Lower leg skin (tissue), 4 donors: ENCODE measurements around the gene MYO7A. TPM values are rescaled to one million over a fixed set of nuclear protein-coding genes. Genes with fewer than 3 reads are reported as not detected.

Experiments
- DNase-seq, 2 donors: peaks; one replicate each; pipeline ENCODE4 v3.0.0-alpha.2; 2019; ENCODE audit warnings: low spot score in 2 of 2
- H3K4me3 ChIP-seq: fragments of 200-600 bp; sonication (generic); 2 replicates; pipeline ENCODE4 v1.5.1; 2017; ENCODE audit warnings: mild to moderate bottlenecking, low read depth; ENCODE audit not compliant: poor library complexity, severe bottlenecking
- CTCF ChIP-seq, 3 donors: fragments of 450-650 bp; IDR thresholded peaks; one replicate each; pipeline ENCODE4 v1.5.1; 2016; ENCODE audit warnings: antibody characterized with exemption in 3 of 3, mild to moderate bottlenecking in 3 of 3, moderate library complexity in 2 of 3
- POLR2A ChIP-seq, 2 donors: fragments of 450-650 bp; IDR thresholded peaks; one replicate each; pipeline ENCODE4 v1.6.1; 2016 to 2017; ENCODE audit warnings: antibody characterized with exemption in 2 of 2, mild to moderate bottlenecking in 1 of 2, moderate library complexity in 1 of 2
- WGBS, 2 donors: methylation state at CpG; one replicate each; pipeline ENCODE4 v1.1.5; 2018; 5-methylcytosine and 5-hydroxymethylcytosine counted together
- intact Hi-C: fragments of 100-400 bp; cut with DNase I; formaldehyde crosslinking; loops from one replicate; pipeline ENCODE4 v1.15.0; 2023; ENCODE audit warnings: low total_unique reads
- total RNA-seq, 4 donors: library from RNA; depleted of rRNA; stranded (reverse); fragments of >200 nt; gene quantifications; one replicate each; pipeline ENCODE4 v1.1.0, GENCODE V29; 2016

MYO7A gene
- total RNA-seq, 4 donors from 2014 or later = 0.69 to 2.1 (median 1.4) TPM

GRCh38 chr11:77181226-77181625 is 53.2 kb downstream of the MYO7A start:
- intact Hi-C loops = no loop called here
- no peak for TF ChIP-seq CTCF (IDR thresholded peaks at IDR 0.05)
- no peak for TF ChIP-seq POLR2A (IDR thresholded peaks at IDR 0.05)
- H3K4me3 ChIP-seq = no peak overlapping the region
- WGBS, 2 donors = 93 to 97% methylated on average over 11 of the region's 11 CpGs
- no peak for DNase-seq

- WGBS, 2 donors = 89% methylated on average over 22 of the region's 22 CpGs
- TF ChIP-seq POLR2A (IDR thresholded peaks at IDR 0.05) (no peak), CTCF (IDR thresholded peaks at IDR 0.05) (no peak)
- DNase-seq = no peak
- H3K4me3 ChIP-seq = no peak overlapping the region
- intact Hi-C loops = no loop called here
These were observed 53.9 kb downstream of the MYO7A start for GRCh38 chr11:77181799-77182541.

GRCh38 chr11:77182542-77183430 is 54.7 kb downstream of the MYO7A start:
- intact Hi-C loops = no loop called here
- no peak for DNase-seq
- TF ChIP-seq CTCF (IDR thresholded peaks at IDR 0.05) = no peak
- no peak for TF ChIP-seq POLR2A (IDR thresholded peaks at IDR 0.05)
- WGBS, 2 donors = 87 to 91% methylated on average over 17 to 21 of the region's 21 CpGs
- no peak overlapping the region for H3K4me3 ChIP-seq

GRCh38 chr11:77183431-77183984 is 55.5 kb downstream of the MYO7A start:
- TF ChIP-seq CTCF (IDR thresholded peaks at IDR 0.05) (no peak), POLR2A (IDR thresholded peaks at IDR 0.05) (no peak)
- H3K4me3 ChIP-seq = no peak overlapping the region
- no peak for DNase-seq
- intact Hi-C loops = no loop called here
- 87 to 88% methylated on average over 4 of the region's 4 CpGs for WGBS, 2 donors

GRCh38 chr11:77184136-77184860 is 56.3 kb downstream of the MYO7A start:
- intact Hi-C loops = no loop called here
- TF ChIP-seq CTCF (IDR thresholded peaks at IDR 0.05) = no peak
- TF ChIP-seq POLR2A (IDR thresholded peaks at IDR 0.05) = no peak
- 84 to 93% methylated on average over 10 to 14 of the region's 15 CpGs for WGBS, 2 donors
- H3K4me3 ChIP-seq = no peak overlapping the region
- no peak for DNase-seq
